Neuronal stem cell (in vitro differentiated cells): ENCODE measurements around the gene KRTAP12-4.

ENCODE experiments used
- DNase-seq: peaks from one replicate; pipeline ENCODE4 v3.0.0-alpha.2; 2013; ENCODE audit warnings: low spot score
- H2AFZ ChIP-seq: one replicate; pipeline ENCODE4 v1.6.1; 2013; ENCODE audit warnings: mild to moderate bottlenecking, low read length, inconsistent platforms
- H2AK5ac ChIP-seq: 2 replicates; pipeline ENCODE4 v1.6.1; 2013; ENCODE audit warnings: low read depth, mild to moderate bottlenecking, inconsistent platforms, low read length, moderate library complexity, mixed read lengths
- H2BK120ac ChIP-seq: 2 replicates; pipeline ENCODE4 v1.6.1; 2013; ENCODE audit warnings: low read depth, mild to moderate bottlenecking, inconsistent platforms, low read length, moderate library complexity, mixed read lengths
- H2BK12ac ChIP-seq: one replicate; pipeline ENCODE4 v1.6.1; 2013; ENCODE audit warnings: low read length, inconsistent platforms
- H2BK15ac ChIP-seq: 2 replicates; pipeline ENCODE4 v1.6.1; 2013; ENCODE audit warnings: mild to moderate bottlenecking, low read length, inconsistent platforms, mixed read lengths
- H2BK5ac ChIP-seq: one replicate; pipeline ENCODE4 v1.6.1; 2013; ENCODE audit warnings: inconsistent platforms, mild to moderate bottlenecking, low read length, moderate library complexity
- H3K14ac ChIP-seq: one replicate; pipeline ENCODE4 v1.6.1; 2013; ENCODE audit warnings: low read length, inconsistent platforms
- H3K18ac ChIP-seq: 2 replicates; pipeline ENCODE4 v1.6.1; 2013; ENCODE audit warnings: low read length, inconsistent platforms
- H3K23ac ChIP-seq: 2 replicates; pipeline ENCODE4 v1.6.1; 2013; ENCODE audit warnings: low read depth, mild to moderate bottlenecking, mixed read lengths, low read length, inconsistent platforms; ENCODE audit not compliant: poor library complexity
- H3K27ac ChIP-seq: replicated peaks from 3 replicates; pipeline ENCODE4 v1.5.1; 2013; ENCODE audit warnings: low read length, inconsistent platforms
- H3K27me3 ChIP-seq, 3 experiments: 2 replicates each; pipeline ENCODE4 v1.6.1; 2013; ENCODE audit warnings: low read length in 3 of 3, mild to moderate bottlenecking in 2 of 3, inconsistent platforms in 1 of 3, low read depth in 1 of 3, mixed read lengths in 1 of 3, moderate library complexity in 1 of 3; ENCODE audit not compliant: control insufficient read depth in 3 of 3, insufficient read depth in 3 of 3
- H3K36me3 ChIP-seq, 2 donors: replicated peaks in 1 of 2; 2 replicates each; pipeline ENCODE4 v1.6.1; 2013; ENCODE audit warnings: low read length in 2 of 2; ENCODE audit not compliant: control insufficient read depth in 2 of 2, insufficient read depth in 2 of 2
- H3K4ac ChIP-seq: 2 replicates; pipeline ENCODE4 v1.6.1; 2013; ENCODE audit warnings: inconsistent platforms, mild to moderate bottlenecking, low read length, moderate library complexity
- H3K4me1 ChIP-seq, 2 donors: 1 replicate in 1 of 2; 2 replicates in 1 of 2; pipeline ENCODE4 v1.6.1; 2013; ENCODE audit warnings: low read length in 2 of 2, low read depth in 1 of 2; ENCODE audit not compliant: control insufficient read depth in 2 of 2, insufficient read depth in 1 of 2
- H3K4me2 ChIP-seq: one replicate; pipeline ENCODE4 v1.6.1; 2013; ENCODE audit warnings: mild to moderate bottlenecking, low read length, inconsistent platforms; ENCODE audit not compliant: insufficient read depth, poor library complexity, severe bottlenecking
- H3K4me3 ChIP-seq, 2 donors: 2 replicates each; pipeline ENCODE4 v1.5.1; 2013; ENCODE audit warnings: low read length in 2 of 2, mild to moderate bottlenecking in 2 of 2, inconsistent platforms in 1 of 2, moderate library complexity in 1 of 2
- H3K79me1 ChIP-seq: one replicate; pipeline ENCODE4 v1.6.1; 2013; ENCODE audit warnings: low read depth, mild to moderate bottlenecking, inconsistent platforms, low read length, moderate library complexity
- H3K9ac ChIP-seq: one replicate; pipeline ENCODE4 v1.6.1; 2013; ENCODE audit warnings: mild to moderate bottlenecking, low read depth, low read length, inconsistent platforms; ENCODE audit not compliant: poor library complexity
- H3K9me3 ChIP-seq, 2 donors: replicated peaks in 1 of 2; 2 replicates each; pipeline versions ENCODE3 to v1.6.1; 2013; ENCODE audit warnings: low read length in 2 of 2, mild to moderate bottlenecking in 2 of 2, inconsistent platforms in 1 of 2, low read depth in 1 of 2, mixed read lengths in 1 of 2, moderate library complexity in 1 of 2; ENCODE audit not compliant: control insufficient read depth in 2 of 2, insufficient read depth in 1 of 2
- H4K8ac ChIP-seq: one replicate; pipeline ENCODE4 v1.6.1; 2013; ENCODE audit warnings: low read depth, mild to moderate bottlenecking, inconsistent platforms, low read length, moderate library complexity
- H4K91ac ChIP-seq: one replicate; pipeline ENCODE4 v1.6.1; 2013; ENCODE audit warnings: low read length, low read depth, mild to moderate bottlenecking, inconsistent platforms; ENCODE audit not compliant: poor library complexity
- WGBS, 2 donors: extraction: QIAGEN DNeasy Blood & Tissue Kit; methylation state at CpG; one replicate each; pipeline ENCODE4 v1.1.7; 2013; ENCODE audit warnings: missing lambda C conversion rate in 2 of 2, mixed read lengths in 1 of 2; ENCODE audit not compliant: insufficient read length in 2 of 2, insufficient replicate concordance in 1 of 2; ENCODE audit errors: extremely low coverage in 2 of 2; 5-methylcytosine and 5-hydroxymethylcytosine counted together

The KRTAP12-4 gene

GRCh38 chr21:44702111-44702972 is 47.9 kb upstream of the KRTAP12-4 start:
- H3K27me3 ChIP-seq, result peaks cover 15 to 75% (median 28%) of the 10 kb centered on the region in 3 experiments
- peaks cover 0 to 6% of the 10 kb centered on the region in 2 donors for H3K9me3 ChIP-seq
- H3K4me2 ChIP-seq, result no peak overlapping the region
- no peak overlapping the region for H3K4me3 ChIP-seq
- peak overlapping the region; percentile 99 for H2BK12ac ChIP-seq
- peak overlapping the region; percentile 93 for H3K23ac ChIP-seq
- peak overlapping the region; percentile 39 for H2BK5ac ChIP-seq
- H4K8ac ChIP-seq, result peak overlapping the region; percentile 65
- peak overlapping the region; percentile 89 for H3K18ac ChIP-seq
- H3K27ac ChIP-seq, result no peak overlapping the region
- H2AFZ ChIP-seq, result no peak overlapping the region
- peak overlapping the region; percentile 89 for H3K4ac ChIP-seq
- no peaks in the 10 kb centered on the region for H3K36me3 ChIP-seq
- H2BK120ac ChIP-seq, result no peak overlapping the region
- H3K9ac ChIP-seq, result peak overlapping the region; percentile 72
- peaks cover 3% of the 10 kb centered on the region for H3K79me1 ChIP-seq
- no peak for DNase-seq
- H2AK5ac ChIP-seq, result peak overlapping the region; percentile 94
- peak overlapping the region; percentile 84 for H3K14ac ChIP-seq
- H2BK15ac ChIP-seq, result peak overlapping the region; percentile 97
- no CpG with 5 or more reads among the region's 22 CpGs for WGBS, 2 donors
- peaks cover 11 to 18% of the 10 kb centered on the region in 2 donors for H3K4me1 ChIP-seq
- no peak overlapping the region for H4K91ac ChIP-seq

- Histone ChIP-seq H2BK15ac (no peak overlapping the region), H2BK5ac (no peak overlapping the region), H3K4me2 (no peak overlapping the region), H3K14ac (no peak overlapping the region), H3K27me3 (peaks cover 7 to 69% (median 20%) of the 10 kb centered on the region in 3 experiments), H2BK12ac (no peak overlapping the region), H3K9ac (no peak overlapping the region), H4K8ac (no peak overlapping the region), H3K27ac (no peak overlapping the region), H3K4me1 (peaks cover 11 to 17% of the 10 kb centered on the region in 2 donors), H3K9me3 (peaks cover 0 to 6% of the 10 kb centered on the region in 2 donors), H3K36me3 (no peaks in the 10 kb centered on the region), H3K23ac (no peak overlapping the region), H3K18ac (no peak overlapping the region), H4K91ac (no peak overlapping the region), H2BK120ac (no peak overlapping the region), H3K79me1 (peaks cover 3% of the 10 kb centered on the region), H3K4me3 (no peak overlapping the region), H3K4ac (no peak overlapping the region), H2AFZ (no peak overlapping the region), H2AK5ac (no peak overlapping the region)
- no CpG with 5 or more reads among the region's 12 CpGs for WGBS, 2 donors
- no peak for DNase-seq
Measured at GRCh38 chr21:44701541-44701940, 47.1 kb upstream of the KRTAP12-4 start.

GRCh38 chr21:44701023-44701400 is 46.6 kb upstream of the KRTAP12-4 start:
- Histone ChIP-seq H3K27ac (no peak overlapping the region), H4K91ac (no peak overlapping the region), H2BK120ac (no peak overlapping the region), H3K18ac (no peak overlapping the region), H3K9ac (no peak overlapping the region), H3K14ac (no peak overlapping the region), H3K4me2 (no peak overlapping the region), H4K8ac (no peak overlapping the region), H2BK15ac (no peak overlapping the region), H2AFZ (no peak overlapping the region), H3K79me1 (no peaks in the 10 kb centered on the region), H2AK5ac (peak overlapping the region; percentile 48), H3K4me1 (peaks cover 11 to 14% of the 10 kb centered on the region in 2 donors), H3K36me3 (no peaks in the 10 kb centered on the region), H3K23ac (no peak overlapping the region), H3K4me3 (no peak overlapping the region), H2BK5ac (no peak overlapping the region), H2BK12ac (no peak overlapping the region), H3K9me3 (peaks cover 0 to 1% of the 10 kb centered on the region in 2 donors), H3K4ac (no peak overlapping the region), H3K27me3 (peaks cover 1 to 69% (median 15%) of the 10 kb centered on the region in 3 experiments)
- DNase-seq, result no peak
- WGBS, 2 donors, result no CpG with 5 or more reads among the region's 14 CpGs
